Activated CD4-positive, alpha-beta T cell treated with anti-CD3 and anti-CD28 coated beads for 36 hours (primary cell): Measurements from ENCODE around the gene AGFG2. TPM values are rescaled to one million over a fixed set of nuclear protein-coding genes. Genes with fewer than 3 reads are reported as not detected.

Experiments used
- ATAC-seq: fragments of 200-7000 bp; cut with Tn5 transposase; one replicate; pipeline ENCODE4 v1.10.0; 2021; ENCODE audit warnings: mild to moderate bottlenecking, moderate library complexity
- CTCF ChIA-PET: fragments of 350-600 bp; sonication (Branson Sonifier 250); formaldehyde crosslinking; loops from one replicate; lab custom pipeline; 2021; ENCODE audit warnings: antibody characterized with exemption; lab: Charles Lee
- POLR2A ChIA-PET: fragments of 350-600 bp; sonication (Branson Sonifier 250); formaldehyde crosslinking; loops from one replicate; lab custom pipeline; 2021; ENCODE audit warnings: antibody characterized with exemption, inconsistent platforms; lab: Charles Lee
- DNase-seq: peaks from one replicate; pipeline ENCODE4 v3.0.0-alpha.2; 2020
- H3K27ac Mint-ChIP-seq: one replicate; pipeline ENCODE4 v1.8.0; 2021; ENCODE audit warnings: mixed read lengths
- H3K27me3 Mint-ChIP-seq: one replicate; pipeline ENCODE4 v1.8.0; 2021; ENCODE audit warnings: mixed read lengths
- H3K36me3 Mint-ChIP-seq: one replicate; pipeline ENCODE4 v1.8.0; 2021; ENCODE audit warnings: low read depth, mixed read lengths
- H3K4me1 Mint-ChIP-seq: one replicate; pipeline ENCODE4 v1.8.0; 2021; ENCODE audit warnings: mixed read lengths
- H3K4me3 Mint-ChIP-seq: one replicate; pipeline ENCODE4 v1.8.0; 2021; ENCODE audit warnings: mild to moderate bottlenecking, moderate library complexity, mixed read lengths
- H3K9me3 Mint-ChIP-seq: one replicate; pipeline ENCODE4 v1.8.0; 2021; ENCODE audit warnings: low read depth, mixed read lengths
- intact Hi-C, 2 experiments: fragments of 100-400 bp; cut with DNase I in 1 of 2; cut with micrococcal nuclease in 1 of 2; formaldehyde crosslinking; loops; one replicate each; pipeline versions ENCODE4 v1.14.2 to v1.15.1; 2022 to 2024; cut with DNase I, micrococcal nuclease
- total RNA-seq, 2 experiments: library from RNA; stranded (reverse); gene quantifications; one replicate each; pipeline ENCODE4 v1.2.3, GENCODE V29; 2021

Gene AGFG2
- total RNA-seq, 2 experiments from 2014 or later, result 49.3 to 49.4 TPM

- Mint-ChIP-seq H3K4me1 (peaks cover 17% of the 10 kb centered on the region), H3K4me3 (peak within 1 kb of the TSS; percentile 83), H3K36me3 (no peaks in the 10 kb centered on the region), H3K27me3 (no peaks in the 10 kb centered on the region), H3K9me3 (no peaks in the 10 kb centered on the region), H3K27ac (peak within 1 kb of the TSS; percentile 100)
- intact Hi-C loops, result loop anchor here (1.0 to 5.0 kb wide), 17 partner anchors 8 to 435 kb away; partner anchors contain the start of genes FBXO24 (in 2 of the 2), GIGYF1 (in 2 of the 2), GNB2 (in 2 of the 2) and LRCH4 (in 2 of the 2)
- ATAC-seq, result peak; percentile 94
- POLR2A ChIA-PET, result interaction anchor here (0.6 to 2.0 kb wide), 8 partner anchors 20 to 267 kb away, joined by 3 to 12 read pairs (median 4); partner anchors contain the start of genes FBXO24, GNB2, LRCH4 and POP7
- DNase-seq, result peak; percentile 99
- CTCF ChIA-PET, result interaction anchor here (0.6 to 3.9 kb wide), 18 partner anchors 8 to 478 kb away, joined by 3 to 22 read pairs (median 5); partner anchors contain the start of genes FBXO24, LRCH4, PCOLCE and POP7
Measured at GRCh38 chr7:100611983-100612729, 73.2 kb downstream of the AGFG2 start, which contains the start of gene MOSPD3. Gene MOSPD3, plus strand, starts transcription at chr7:100612540. Its CDS starts 252 bp downstream, at chr7:100612792.

DNA sequence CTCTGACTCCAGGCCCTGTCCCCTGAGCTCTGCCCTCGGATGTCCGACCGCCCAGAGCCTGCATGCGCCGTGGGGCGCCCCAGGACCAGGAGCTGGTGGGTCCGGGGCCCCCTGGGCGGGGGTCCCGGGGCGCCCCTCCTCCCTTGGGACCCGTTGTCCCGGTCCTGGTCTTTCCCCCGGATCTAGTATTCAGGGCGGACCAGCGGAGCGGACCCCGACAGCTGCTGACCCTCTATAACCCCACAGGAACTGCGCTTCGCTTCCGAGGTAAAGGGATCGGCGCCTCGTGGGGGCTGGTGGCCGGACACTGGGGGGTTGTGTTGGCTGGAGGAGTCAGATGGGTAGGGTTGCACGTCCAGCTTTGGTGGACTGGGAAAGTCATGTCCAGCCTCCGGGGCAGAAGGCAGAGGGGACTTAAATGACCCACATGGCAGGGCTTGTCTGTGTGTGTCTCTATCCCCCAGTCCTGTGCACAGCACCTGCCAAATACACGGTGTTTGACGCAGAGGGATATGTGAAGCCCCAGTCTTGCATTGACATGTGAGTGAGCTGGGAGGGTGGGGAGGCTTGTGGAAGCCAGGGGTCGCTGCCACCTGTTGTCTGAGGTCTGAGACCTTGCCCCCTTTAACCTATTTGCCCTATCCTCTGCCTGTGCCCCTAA lies 73.9 kb downstream of the AGFG2 start:
- CTCF ChIA-PET, result interaction anchor here (0.6 to 3.9 kb wide), 21 partner anchors 8 to 479 kb away, joined by 3 to 22 read pairs (median 5); partner anchors contain the start of genes FBXO24, LRCH4, PCOLCE and POP7
- Mint-ChIP-seq H3K36me3 (no peaks in the 10 kb centered on the region), H3K4me1 (peaks cover 17% of the 10 kb centered on the region), H3K4me3 (peak overlapping the region; percentile 83), H3K27me3 (no peaks in the 10 kb centered on the region), H3K9me3 (no peaks in the 10 kb centered on the region), H3K27ac (no peak overlapping the region)
- intact Hi-C loops, result loop anchor here (1.0 to 5.0 kb wide), 17 partner anchors 9 to 436 kb away; partner anchors contain the start of genes FBXO24 (in 2 of the 2), GIGYF1 (in 2 of the 2), GNB2 (in 2 of the 2) and LRCH4 (in 2 of the 2)
- peak; percentile 51 for DNase-seq
- POLR2A ChIA-PET, result interaction anchor here (0.6 to 2.0 kb wide), 11 partner anchors 14 to 268 kb away, joined by 3 to 12 read pairs (median 4); partner anchors contain the start of genes FBXO24, GNB2, LRCH4 and POP7
- no peak for ATAC-seq

DNA sequence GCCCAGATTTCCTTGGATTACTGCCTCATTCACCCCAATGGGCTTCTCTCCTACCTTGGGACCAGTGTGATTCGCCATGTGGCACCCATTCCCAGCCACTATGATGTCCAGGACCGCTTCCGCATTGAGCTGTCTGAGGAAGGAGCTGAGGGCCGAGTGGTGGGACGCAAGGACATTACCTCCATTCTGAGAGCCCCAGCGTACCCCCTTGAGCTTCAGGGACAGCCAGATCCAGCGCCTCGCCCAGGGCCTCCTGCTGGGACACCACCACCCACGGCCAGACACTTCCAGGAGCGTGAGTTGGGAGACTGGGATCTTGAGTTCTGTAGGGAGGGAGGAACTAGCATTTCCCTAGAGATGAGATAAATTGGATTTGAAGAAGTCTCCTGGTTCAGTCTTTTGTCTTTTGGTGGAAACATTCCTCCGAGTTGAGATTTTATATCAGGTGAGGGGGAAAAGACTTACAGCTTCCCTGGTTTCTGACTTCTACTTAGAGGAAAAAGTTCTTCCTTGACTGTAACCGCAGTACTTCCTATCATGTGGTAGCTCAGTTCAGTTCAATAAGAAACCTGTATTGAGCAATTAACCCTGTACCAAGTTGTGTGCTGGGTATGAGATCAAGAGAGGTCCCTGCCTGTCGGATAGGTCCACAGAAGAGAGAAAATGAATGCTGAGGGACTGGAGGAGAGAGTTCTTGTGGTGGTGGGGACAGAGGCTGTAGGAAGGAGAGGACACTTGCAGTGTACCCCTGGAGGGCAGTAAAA lies 74.6 kb downstream of the AGFG2 start:
- H3K9me3 Mint-ChIP-seq, result no peaks in the 10 kb centered on the region

DNA sequence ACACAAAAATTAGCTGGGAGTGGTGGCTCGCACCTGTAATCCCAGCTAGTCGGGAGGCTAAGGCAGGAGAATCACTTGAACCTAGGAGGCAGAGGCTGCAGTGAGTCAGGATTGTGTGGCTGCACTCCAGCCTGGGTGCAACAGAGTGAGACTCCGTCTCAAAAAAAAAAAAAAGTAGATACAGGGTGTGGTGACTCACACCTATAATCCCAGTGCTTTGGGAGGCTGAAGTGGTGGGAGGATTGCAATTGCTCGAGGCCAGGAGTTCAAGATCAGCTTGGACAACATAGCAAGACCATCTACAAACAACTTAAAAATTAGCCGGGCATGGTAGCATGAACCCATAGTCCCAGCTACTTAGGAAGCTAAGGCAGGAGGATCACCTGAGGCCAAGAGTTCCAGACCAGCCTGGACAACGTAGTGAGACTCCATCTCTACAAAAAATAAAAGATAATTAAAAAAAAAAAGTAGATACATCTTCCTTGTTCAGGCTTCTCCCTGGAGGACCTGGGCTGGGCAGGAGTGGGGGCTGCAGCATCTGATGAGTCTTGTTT lies 75.4 kb downstream of the AGFG2 start:
- no peak overlapping the region for H3K4me3 Mint-ChIP-seq
- intact Hi-C loops, result loop anchor here in 1 of 2 experiments (5.0 kb wide), 2 partner anchors 78 to 263 kb away; partner anchors contain the start of genes GIGYF1 and SRRT
- no peaks in the 10 kb centered on the region for H3K27me3 Mint-ChIP-seq
- H3K4me1 Mint-ChIP-seq, result peaks cover 17% of the 10 kb centered on the region
- no peak for DNase-seq
- H3K9me3 Mint-ChIP-seq, result no peaks in the 10 kb centered on the region
- H3K36me3 Mint-ChIP-seq, result no peaks in the 10 kb centered on the region
- no peak overlapping the region for H3K27ac Mint-ChIP-seq
- POLR2A ChIA-PET, result interaction anchor here (1.5 kb wide), 1 partner anchor 12 kb away, joined by 5 read pairs; no protein-coding TSS in a partner anchor
- CTCF ChIA-PET, result interaction anchor here (0.7 to 3.9 kb wide), 5 partner anchors 15 to 91 kb away, joined by 3 to 22 read pairs (median 3); partner anchors contain the start of gene POP7
- no peak for ATAC-seq

More for the DNA sequence above, 74.6 kb downstream of the AGFG2 start:
- CTCF ChIA-PET, result interaction anchor here (0.7 to 3.9 kb wide), 10 partner anchors 11 to 391 kb away, joined by 3 to 22 read pairs (median 5); partner anchors contain the start of genes PCOLCE and POP7
- POLR2A ChIA-PET, result interaction anchor here (0.8 to 2.0 kb wide), 5 partner anchors 13 to 185 kb away, joined by 3 to 12 read pairs (median 5); partner anchors contain the start of genes FBXO24, LRCH4 and ZCWPW1
- Mint-ChIP-seq H3K27ac (no peak overlapping the region), H3K4me1 (peaks cover 17% of the 10 kb centered on the region), H3K4me3 (peak overlapping the region; percentile 83), H3K36me3 (no peaks in the 10 kb centered on the region), H3K27me3 (no peaks in the 10 kb centered on the region)
- ATAC-seq (no peak), DNase-seq (no peak)
- intact Hi-C loops, result loop anchor here in 1 of 2 experiments (5.0 kb wide), 2 partner anchors 79 to 264 kb away; partner anchors contain the start of genes GIGYF1 and SRRT

Other genes starting within 250 kb of the AGFG2 start
- not detected for gene SPDYE3, start 231.5 kb upstream of the AGFG2 start, total RNA-seq
- gene PILRB, start 181.1 kb upstream of the AGFG2 start, total RNA-seq, result 10 to 100 TPM; 30.5 to 37.5 TPM
- gene PILRA, start 165.7 kb upstream of the AGFG2 start, total RNA-seq, result under 1 TPM; 0.80 to 0.90 TPM
- gene ZCWPW1, start 110.5 kb upstream of the AGFG2 start, total RNA-seq, result 1 to 10 TPM; 3.0 to 3.4 TPM
- 10 to 100 TPM; 44.4 to 45.9 TPM for gene MEPCE, start 109.4 kb upstream of the AGFG2 start, total RNA-seq
- gene PPP1R35, start 102.7 kb upstream of the AGFG2 start, total RNA-seq, result 10 to 100 TPM; 48.7 to 60.3 TPM
- 1 to 10 TPM; 3.5 to 4.2 TPM for gene SPACDR, start 74.9 kb upstream of the AGFG2 start, total RNA-seq
- 10 to 100 TPM; 78.5 to 85.7 TPM for gene TSC22D4, start 60.0 kb upstream of the AGFG2 start, total RNA-seq
- gene NYAP1, start 55.3 kb upstream of the AGFG2 start, total RNA-seq, result under 1 TPM; 0.21 to 0.56 TPM
- 10 to 100 TPM in 1 of 2 experiments, 1 to 10 TPM in 1; 9.9 to 13.1 TPM for gene SAP25, start 34.7 kb downstream of the AGFG2 start, total RNA-seq
- 10 to 100 TPM; 70.3 to 71.7 TPM for gene LRCH4, start 46.9 kb downstream of the AGFG2 start, total RNA-seq
- gene FBXO24, start 47.1 kb downstream of the AGFG2 start, total RNA-seq, result 1 to 10 TPM; 1.4 to 2.1 TPM
- gene PCOLCE, start 63.2 kb downstream of the AGFG2 start, total RNA-seq, result 1 to 10 TPM; 7.6 to 8.9 TPM
- 10 to 100 TPM; 14.4 to 19.9 TPM for gene MOSPD3, start 73.3 kb downstream of the AGFG2 start, total RNA-seq
- 10 to 100 TPM; 10.1 to 12.4 TPM for gene TFR2, start 102.3 kb downstream of the AGFG2 start, total RNA-seq
- gene ACTL6B, start 117.2 kb downstream of the AGFG2 start, total RNA-seq, result not detected
- gene GNB2, start 134.5 kb downstream of the AGFG2 start, total RNA-seq, result 100 to 1,000 TPM; 172 to 200 TPM
- gene GIGYF1, start 155.0 kb downstream of the AGFG2 start, total RNA-seq, result 10 to 100 TPM; 40.3 to 40.9 TPM
- gene POP7, start 166.9 kb downstream of the AGFG2 start, total RNA-seq, result 10 to 100 TPM; 46.1 to 59.4 TPM
- gene EPO, start 181.3 kb downstream of the AGFG2 start, total RNA-seq, result not detected
- not detected for gene ZAN, start 194.4 kb downstream of the AGFG2 start, total RNA-seq